GM20000 (cell line): ENCODE data around the gene ANO10.
"Not testable (repeated sequence)": the region's sequence is repeated elsewhere in the genome, so short reads cannot be mapped to it uniquely, and the experiment has no call there.

ENCODE experiments used
- DNase-seq: peaks from one replicate; pipeline ENCODE4 v3.0.0; 2012; ENCODE audit warnings: low spot score
- CTCF ChIP-seq: IDR thresholded peaks from 2 replicates; pipeline ENCODE4 v1.5.1; 2012; ENCODE audit warnings: mild to moderate bottlenecking, control low read depth; ENCODE audit errors: extremely low read depth, missing control alignments

Gene ANO10

GRCh38 chr3:43608751-43609150 lies 13.1 kb downstream of the ANO10 start:
- no peak for DNase-seq
- TF ChIP-seq CTCF: no peak

- no peak for DNase-seq
- TF ChIP-seq CTCF: no peak
These were observed 15.5 kb downstream of the ANO10 start for GRCh38 chr3:43606284-43606683.

- not testable (repeated sequence) for DNase-seq
These were observed 21.9 kb downstream of the ANO10 start for GRCh38 chr3:43599959-43600358.

- DNase-seq: no peak
- TF ChIP-seq CTCF: no peak
These were observed 23.9 kb downstream of the ANO10 start for GRCh38 chr3:43597961-43598360.

GRCh38 chr3:43596178-43596577 lies 25.6 kb downstream of the ANO10 start:
- DNase-seq: not testable (repeated sequence)

GRCh38 chr3:43595280-43595679 lies 26.5 kb downstream of the ANO10 start:
- DNase-seq: not testable (repeated sequence)

- not testable (repeated sequence) for DNase-seq
These were observed 28.2 kb downstream of the ANO10 start for GRCh38 chr3:43593588-43593987.

GRCh38 chr3:43591866-43592265 lies 29.9 kb downstream of the ANO10 start:
- not testable (repeated sequence) for DNase-seq

GRCh38 chr3:43587303-43587702 lies 34.5 kb downstream of the ANO10 start:
- DNase-seq: no peak
- TF ChIP-seq CTCF: no peak

GRCh38 chr3:43584043-43584826 lies 37.6 kb downstream of the ANO10 start:
- DNase-seq: no peak
- TF ChIP-seq CTCF: no peak
